ENCODE data around the gene DRC1. TPM values are rescaled to one million over a fixed set of nuclear protein-coding genes. Genes with fewer than 3 reads are reported as not detected.
"Not testable (repeated sequence)": the region's sequence is repeated elsewhere in the genome, so short reads cannot be mapped to it uniquely, and the experiment has no call there.

DRC1 gene
- total RNA-seq, result not detected in 2 replicates
- long read RNA-seq, result 0 reads

- TF ChIP-seq CTCF (IDR thresholded peaks at IDR 0.05), result no peak
- peak within 1 kb of the TSS; percentile 73 for H3K27ac Mint-ChIP-seq (ENCODE audit: unreplicated experiment)
- peaks cover under 1% of the 10 kb centered on the region for H3K27me3 Mint-ChIP-seq (ENCODE audit: unreplicated experiment)
- H3K9me3 Mint-ChIP-seq (ENCODE audit: unreplicated experiment), result no peaks in the 10 kb centered on the region
- peaks cover 4% of the 10 kb centered on the region for H3K36me3 Mint-ChIP-seq (ENCODE audit: unreplicated experiment)
- peaks cover 4% of the 10 kb centered on the region for H3K4me1 Mint-ChIP-seq (ENCODE audit: unreplicated experiment)
- peak; percentile 96 for DNase-seq (ENCODE audit: extremely low spot score, unreplicated experiment)
- peak within 1 kb of the TSS; percentile 64 for H3K4me3 Mint-ChIP-seq (ENCODE audit: unreplicated experiment)
Observed at GRCh38 chr2:26401739-26402541, at the start of gene DRC1. Gene DRC1 (plus strand): TSS chr2:26401920. CDS start chr2:26401990, 70 bp downstream.

GRCh38 chr2:26352892-26353291, 48.8 kb upstream of the DRC1 start:
- H3K27me3 Mint-ChIP-seq (ENCODE audit: unreplicated experiment), result no peaks in the 10 kb centered on the region
- H3K4me3 Mint-ChIP-seq (ENCODE audit: unreplicated experiment), result no peak overlapping the region
- no peak for TF ChIP-seq CTCF (IDR thresholded peaks at IDR 0.05)
- no peaks in the 10 kb centered on the region for H3K36me3 Mint-ChIP-seq (ENCODE audit: unreplicated experiment)
- no peaks in the 10 kb centered on the region for H3K9me3 Mint-ChIP-seq (ENCODE audit: unreplicated experiment)
- H3K27ac Mint-ChIP-seq (ENCODE audit: unreplicated experiment), result no peak overlapping the region
- no peak for DNase-seq (ENCODE audit: extremely low spot score, unreplicated experiment)
- H3K4me1 Mint-ChIP-seq (ENCODE audit: unreplicated experiment), result peaks cover 33% of the 10 kb centered on the region

- peaks cover 24% of the 10 kb centered on the region for H3K4me1 Mint-ChIP-seq (ENCODE audit: unreplicated experiment)
- DNase-seq (ENCODE audit: extremely low spot score, unreplicated experiment); H3K4me3 Mint-ChIP-seq (ENCODE audit: unreplicated experiment); H3K27me3 Mint-ChIP-seq (ENCODE audit: unreplicated experiment); H3K9me3 Mint-ChIP-seq (ENCODE audit: unreplicated experiment); H3K36me3 Mint-ChIP-seq (ENCODE audit: unreplicated experiment): not testable (repeated sequence)
- peak overlapping the region; percentile 50 for H3K27ac Mint-ChIP-seq (ENCODE audit: unreplicated experiment)
Observed at GRCh38 chr2:26354469-26354868, 47.3 kb upstream of the DRC1 start.

GRCh38 chr2:26355038-26355995, 46.4 kb upstream of the DRC1 start:
- H3K4me3 Mint-ChIP-seq (ENCODE audit: unreplicated experiment), result peak overlapping the region; percentile 2
- H3K27ac Mint-ChIP-seq (ENCODE audit: unreplicated experiment), result peak overlapping the region; percentile 70
- no peaks in the 10 kb centered on the region for H3K27me3 Mint-ChIP-seq (ENCODE audit: unreplicated experiment)
- H3K4me1 Mint-ChIP-seq (ENCODE audit: unreplicated experiment), result peaks cover 23% of the 10 kb centered on the region
- no peaks in the 10 kb centered on the region for H3K36me3 Mint-ChIP-seq (ENCODE audit: unreplicated experiment)
- TF ChIP-seq CTCF (IDR thresholded peaks at IDR 0.05), result no peak
- DNase-seq (ENCODE audit: extremely low spot score, unreplicated experiment), result no peak
- H3K9me3 Mint-ChIP-seq (ENCODE audit: unreplicated experiment), result no peaks in the 10 kb centered on the region

GRCh38 chr2:26356111-26356510, 45.6 kb upstream of the DRC1 start:
- Mint-ChIP-seq H3K9me3 (ENCODE audit: unreplicated experiment) (no peaks in the 10 kb centered on the region), H3K36me3 (ENCODE audit: unreplicated experiment) (no peaks in the 10 kb centered on the region), H3K27ac (ENCODE audit: unreplicated experiment) (peak overlapping the region; percentile 70), H3K4me1 (ENCODE audit: unreplicated experiment) (peaks cover 23% of the 10 kb centered on the region), H3K4me3 (ENCODE audit: unreplicated experiment) (no peak overlapping the region), H3K27me3 (ENCODE audit: unreplicated experiment) (no peaks in the 10 kb centered on the region)
- no peak for TF ChIP-seq CTCF (IDR thresholded peaks at IDR 0.05)
- no peak for DNase-seq (ENCODE audit: extremely low spot score, unreplicated experiment)

Measured in osteocyte (in vitro differentiated cells).